Left ventricle myocardium superior (tissue), 1 donor: Measurements from ENCODE around the gene PCDH9. TPM values are rescaled to one million over a fixed set of nuclear protein-coding genes. Genes with fewer than 3 reads are reported as not detected.

ENCODE experiments used
- ATAC-seq: fragments of 200-7000 bp; cut with Tn5 transposase; one replicate; pipeline ENCODE4 v1.9.1; 2020; ENCODE audit warnings: mild to moderate bottlenecking, moderate library complexity
- DNase-seq: peaks from one replicate; pipeline ENCODE4 v3.0.0-alpha.2; 2020
- intact Hi-C: fragments of 100-400 bp; cut with micrococcal nuclease; formaldehyde crosslinking; loops from one replicate; pipeline ENCODE4 v1.11.0; 2022
- total RNA-seq: library from RNA; stranded (reverse); fragmentation: NEBNext Ultra II Directional; extraction: Animal tissue kit (Norgen Biotek cat#: 25700); gene quantifications from one replicate; pipeline ENCODE4 v1.2.1, GENCODE V29; 2021
- donor health status: DM: no; HTN: yes; CAD: no; lungs with severe emphysema.

PCDH9 gene
- total RNA-seq, 1 donor from 2014 or later = 12.9 TPM

DNA sequence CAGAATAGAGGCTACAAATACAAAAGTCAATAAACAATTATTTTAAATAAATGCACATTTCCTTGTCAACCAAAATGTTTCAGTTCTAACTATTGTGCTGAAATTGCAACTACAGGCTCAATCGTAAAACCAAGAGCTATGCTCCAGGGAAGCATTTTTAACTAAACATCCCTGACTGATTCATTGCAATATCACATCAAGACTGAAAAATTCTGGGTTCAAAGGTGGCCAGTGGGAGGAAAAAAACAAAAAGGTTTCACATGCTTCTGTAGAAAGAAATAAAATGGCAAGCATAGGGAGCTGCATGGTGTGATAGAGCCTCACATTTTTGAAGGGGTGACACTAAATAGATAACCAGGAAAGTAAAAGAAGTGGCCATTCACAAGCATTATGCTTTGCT, 862.8 kb downstream of the PCDH9 start:
- DNase-seq = no peak
- intact Hi-C loops = no loop called here

DNA sequence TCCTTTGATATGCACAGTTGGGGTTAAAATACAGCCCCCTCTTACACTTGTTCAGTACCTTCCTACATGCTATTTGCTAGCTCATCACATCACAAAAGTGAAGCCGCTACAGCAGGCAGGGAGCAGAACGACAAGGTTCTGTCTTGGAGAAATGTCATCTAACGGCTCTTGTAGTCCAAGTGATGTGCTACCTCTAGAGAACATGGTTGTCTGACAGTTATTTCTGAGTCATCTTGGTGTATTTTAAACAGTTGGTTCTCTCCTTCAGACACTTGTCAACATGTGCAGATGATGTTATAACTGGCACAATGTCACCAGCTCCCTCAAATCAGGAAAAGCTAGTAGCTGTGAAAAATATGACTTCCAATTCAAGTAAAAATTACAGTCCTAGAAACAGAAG, 865.0 kb downstream of the PCDH9 start:
- ATAC-seq (no peak), DNase-seq (no peak)
- intact Hi-C loops = no loop called here

More for the DNA sequence above, 862.8 kb downstream of the PCDH9 start:
- no peak for ATAC-seq

DNA sequence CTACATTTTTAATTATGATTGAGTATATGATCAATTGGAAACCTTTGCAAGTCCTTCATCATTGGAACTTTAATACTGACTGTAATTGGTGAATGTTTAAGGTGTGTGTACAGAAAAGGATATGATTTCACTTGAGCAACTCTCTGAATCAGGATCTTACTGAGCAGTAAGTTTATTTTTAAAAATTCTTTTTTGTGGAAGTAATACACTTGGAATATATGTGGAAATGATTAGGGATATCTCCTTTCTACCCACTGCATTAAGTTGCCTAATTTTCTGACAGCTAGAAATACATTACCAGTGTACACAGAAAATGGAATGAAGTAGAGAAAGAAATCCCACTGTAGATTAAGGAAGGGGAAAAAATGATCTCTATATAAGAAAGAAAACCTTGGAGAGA, 865.8 kb downstream of the PCDH9 start:
- DNase-seq = no peak

DNA sequence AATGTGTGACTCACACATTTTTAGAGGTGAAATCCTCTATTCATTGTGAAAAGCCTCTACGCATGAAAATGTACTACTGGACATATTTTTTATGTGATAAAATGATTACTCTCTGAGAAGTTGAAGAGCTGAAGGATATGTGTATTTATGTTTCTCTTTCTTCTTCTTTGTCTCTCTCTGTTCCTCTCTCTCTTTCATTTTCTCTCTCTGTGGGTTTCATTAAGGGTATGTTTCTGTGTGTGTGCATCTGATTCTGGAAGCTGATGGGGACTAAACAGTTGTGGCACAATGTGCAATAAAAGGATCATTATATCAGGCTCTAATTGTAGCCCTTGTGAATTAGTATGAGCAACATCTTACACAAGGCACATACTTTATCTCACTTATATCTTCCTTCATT, 867.7 kb downstream of the PCDH9 start:
- intact Hi-C loops = no loop called here
- ATAC-seq (no peak), DNase-seq (no peak)

More for the DNA sequence above, 865.8 kb downstream of the PCDH9 start:
- no peak for ATAC-seq
- intact Hi-C loops = no loop called here

DNA sequence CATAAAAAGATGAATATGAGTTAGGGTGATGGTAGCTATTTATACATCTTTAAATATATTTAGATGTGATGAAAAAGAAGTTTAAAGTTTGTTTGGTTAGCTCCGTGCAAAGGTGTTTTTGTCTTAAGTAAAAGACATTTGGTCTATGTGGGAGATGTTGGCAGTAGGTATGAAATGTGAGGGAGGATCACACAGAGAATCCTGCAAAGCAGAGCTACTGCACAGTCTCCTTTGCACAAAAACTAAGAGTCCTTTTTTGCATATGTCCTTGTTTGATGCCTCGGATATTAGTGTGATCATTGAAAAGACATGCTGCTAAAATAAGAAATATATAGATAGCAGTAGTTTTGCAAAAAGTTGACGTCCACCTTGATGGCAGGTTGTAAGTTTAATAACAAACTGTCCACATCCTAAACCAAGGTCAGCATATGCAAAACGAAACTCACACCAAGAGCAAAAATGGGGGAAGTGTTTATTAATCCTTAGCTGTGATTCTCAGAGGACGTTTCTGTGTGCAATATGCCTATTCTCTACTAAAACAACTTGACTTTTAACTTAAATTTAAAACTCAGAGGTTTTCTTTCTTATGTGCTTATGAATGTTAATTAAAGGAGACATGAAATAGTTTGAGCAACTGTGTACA, 870.1 kb downstream of the PCDH9 start:
- no peak for ATAC-seq
- DNase-seq = no peak
- intact Hi-C loops = no loop called here

DNA sequence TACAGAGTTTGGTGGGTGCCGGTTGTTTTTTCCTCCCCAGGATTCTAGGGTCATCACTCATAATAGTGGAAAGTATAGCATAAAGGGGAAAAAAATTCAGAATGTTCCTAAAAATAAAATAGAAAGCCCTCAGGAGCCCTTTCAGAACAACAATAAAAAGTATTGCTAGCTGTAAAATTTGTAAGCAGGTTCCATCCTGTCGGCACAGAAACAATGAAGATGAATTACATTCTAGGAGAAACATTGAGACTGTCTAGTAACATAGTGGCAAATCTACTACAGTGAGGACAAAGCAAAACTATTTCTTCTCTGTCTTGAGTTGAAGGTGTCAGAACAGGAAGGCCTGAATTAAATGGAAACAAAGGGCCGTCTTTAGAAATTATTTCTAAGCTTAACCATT, 870.7 kb downstream of the PCDH9 start:
- no peak for ATAC-seq
- intact Hi-C loops = no loop called here
- DNase-seq = no peak

DNA sequence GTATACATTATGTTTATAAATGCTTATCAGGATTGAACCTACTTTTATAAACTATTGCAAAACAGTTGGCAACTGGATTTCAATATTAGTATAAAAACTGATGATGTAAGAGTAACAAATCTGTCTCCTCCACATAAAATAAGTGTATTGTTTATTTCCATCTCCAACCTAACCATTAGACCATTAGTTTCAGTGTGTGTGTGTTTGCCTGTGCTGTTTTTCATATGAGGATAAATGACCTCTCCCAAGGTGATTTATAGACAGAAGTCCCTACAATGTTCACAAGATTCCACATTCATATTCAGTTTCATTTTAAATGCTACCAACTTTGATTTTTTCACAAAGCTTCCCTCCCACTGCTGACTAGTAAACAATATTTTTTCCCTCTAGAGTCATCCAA, 871.6 kb downstream of the PCDH9 start:
- intact Hi-C loops = no loop called here
- DNase-seq (no peak), ATAC-seq (no peak)

DNA sequence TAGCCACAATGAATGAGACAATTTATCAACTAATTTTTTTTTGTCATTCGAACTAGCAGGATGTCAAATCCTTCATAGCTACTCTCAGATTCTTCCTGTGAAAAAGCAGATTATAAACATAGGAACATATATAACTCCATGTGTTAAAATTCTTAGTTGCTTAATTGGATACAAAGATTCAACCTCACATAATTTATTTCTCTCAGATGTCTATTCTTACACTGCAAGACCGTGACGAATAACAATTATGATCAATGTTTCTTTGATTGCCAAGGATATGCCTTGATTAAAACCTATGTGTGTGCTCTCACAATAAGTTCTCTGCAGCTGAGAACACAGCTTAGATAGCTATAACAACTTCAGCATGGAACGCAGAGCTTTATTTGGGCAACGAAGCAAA, 872.7 kb downstream of the PCDH9 start:
- ATAC-seq (no peak), DNase-seq (no peak)
- intact Hi-C loops = no loop called here

DNA sequence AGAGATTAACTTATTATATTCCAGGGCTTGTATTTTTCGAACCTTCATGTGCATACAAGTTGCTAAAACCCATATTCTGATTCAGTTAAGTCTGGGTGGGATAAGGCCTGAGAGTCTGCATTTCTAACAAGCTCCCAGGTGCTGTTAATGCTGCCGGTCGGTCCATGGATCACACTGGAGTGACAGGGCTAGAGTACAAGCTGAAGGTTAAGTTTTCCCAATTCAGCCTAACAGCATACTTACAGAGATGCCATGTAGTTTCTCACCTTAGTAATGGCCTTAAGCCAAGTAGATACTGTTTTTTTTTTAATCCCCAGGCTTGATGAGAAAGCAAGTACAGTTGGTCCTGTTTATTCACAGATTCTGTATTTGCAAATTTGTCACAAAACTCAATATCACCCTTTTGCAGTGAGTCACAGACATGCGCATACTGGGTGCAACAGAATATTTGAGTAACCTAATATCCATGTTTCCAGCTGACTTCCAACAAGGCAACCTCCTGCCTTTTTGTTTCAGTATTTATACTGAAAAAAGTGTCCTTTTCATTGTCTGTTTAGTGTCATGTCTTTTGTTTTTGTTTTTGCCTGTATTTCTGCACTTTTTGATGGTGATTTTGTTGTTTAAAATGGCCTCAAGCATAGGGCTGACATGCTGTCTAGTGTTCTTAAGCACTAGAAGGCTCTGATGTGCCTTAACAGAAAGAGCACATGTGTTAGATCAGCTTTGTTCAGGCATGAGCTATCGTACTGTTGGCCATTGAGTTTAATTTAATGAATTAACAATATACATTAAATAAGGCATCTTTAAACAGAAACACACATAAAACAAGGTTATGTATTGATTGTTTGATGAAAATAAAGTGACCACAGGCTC, 875.0 kb downstream of the PCDH9 start:
- ATAC-seq (no peak), DNase-seq (no peak)
- intact Hi-C loops = no loop called here

DNA sequence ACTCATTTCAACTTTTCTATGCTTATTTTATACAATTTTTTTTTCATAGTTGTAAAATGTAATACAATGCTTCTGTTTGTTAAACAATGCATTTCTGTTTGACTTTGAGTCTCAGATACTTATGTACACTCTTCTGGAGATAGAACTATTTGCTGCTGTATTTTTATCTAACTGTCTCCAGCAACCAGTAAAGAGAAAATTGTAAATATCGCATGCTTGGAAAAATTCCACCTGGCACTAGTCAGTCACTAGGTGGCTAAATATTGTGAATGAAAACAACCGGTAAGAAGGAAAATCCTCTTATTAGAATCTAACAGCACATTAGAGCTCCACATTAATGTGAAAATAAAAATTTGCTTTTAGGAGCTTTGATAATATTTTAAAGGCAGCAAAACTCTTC, 876.5 kb downstream of the PCDH9 start:
- ATAC-seq = peak; percentile 41
- DNase-seq = no peak
- intact Hi-C loops = no loop called here

DNA sequence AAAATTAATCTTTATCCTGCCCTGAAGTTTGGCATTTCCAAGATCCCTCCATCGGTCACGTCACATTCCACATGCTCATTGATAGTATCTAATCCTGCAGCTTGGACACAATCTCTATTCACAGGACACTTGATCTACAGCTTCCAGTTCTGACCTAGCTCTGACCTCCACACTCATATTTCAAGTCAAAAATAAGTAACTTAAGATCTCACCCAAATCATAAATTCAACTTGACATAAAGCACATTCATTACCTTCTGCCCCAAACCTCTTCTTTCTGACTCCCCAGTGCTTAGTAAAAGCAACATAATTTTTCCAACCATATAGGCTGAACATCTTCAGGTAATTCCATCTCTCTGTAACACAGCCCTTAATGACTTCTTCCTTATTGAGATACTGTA, 880.2 kb downstream of the PCDH9 start:
- ATAC-seq = no peak
- intact Hi-C loops = no loop called here
- no peak for DNase-seq

DNA sequence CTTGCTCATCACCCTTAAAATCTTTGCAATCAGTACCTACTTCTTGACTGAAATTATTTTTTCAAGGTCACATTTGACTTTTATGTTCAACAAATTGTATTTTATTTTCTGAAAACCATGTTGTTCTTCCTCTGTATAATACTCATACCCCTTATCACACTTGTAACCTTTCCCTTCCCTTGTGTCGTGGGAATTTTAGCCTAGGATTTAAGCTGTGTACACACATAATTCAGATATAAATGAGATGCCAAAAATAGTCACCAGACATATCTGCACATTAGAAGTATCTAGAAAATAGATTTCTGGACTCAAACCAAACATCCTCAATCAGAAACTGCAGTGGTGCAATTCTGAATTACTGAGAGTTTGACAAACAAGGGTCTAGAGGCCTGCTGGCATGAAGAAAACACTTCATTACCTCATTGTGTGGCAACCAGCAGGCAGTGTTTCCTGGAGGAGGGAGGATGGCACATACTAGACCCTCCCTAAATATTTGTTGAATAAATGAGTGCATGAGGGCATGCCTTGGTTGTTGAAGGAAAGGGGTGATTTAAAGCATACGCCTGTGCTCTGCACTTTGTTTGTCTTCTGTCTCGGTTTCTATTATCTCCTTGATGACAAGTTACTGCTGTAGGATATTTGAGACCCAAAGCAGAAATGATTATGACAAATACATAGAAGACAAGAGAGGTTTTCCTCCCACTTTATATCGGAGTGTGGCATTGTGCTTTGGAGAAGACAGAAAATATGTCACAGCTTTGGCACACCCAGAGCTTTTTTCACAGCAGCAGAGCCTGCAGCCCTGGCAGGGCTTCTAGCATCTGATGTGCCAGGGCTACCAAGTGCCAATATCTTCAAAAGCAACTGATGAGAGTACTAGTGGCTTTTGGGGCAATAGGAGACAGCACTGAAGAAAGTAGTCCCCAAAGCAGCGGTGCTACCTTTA, 881.1 kb downstream of the PCDH9 start:
- intact Hi-C loops = no loop called here
- ATAC-seq (peak; percentile 94), DNase-seq (peak; percentile 44)

DNA sequence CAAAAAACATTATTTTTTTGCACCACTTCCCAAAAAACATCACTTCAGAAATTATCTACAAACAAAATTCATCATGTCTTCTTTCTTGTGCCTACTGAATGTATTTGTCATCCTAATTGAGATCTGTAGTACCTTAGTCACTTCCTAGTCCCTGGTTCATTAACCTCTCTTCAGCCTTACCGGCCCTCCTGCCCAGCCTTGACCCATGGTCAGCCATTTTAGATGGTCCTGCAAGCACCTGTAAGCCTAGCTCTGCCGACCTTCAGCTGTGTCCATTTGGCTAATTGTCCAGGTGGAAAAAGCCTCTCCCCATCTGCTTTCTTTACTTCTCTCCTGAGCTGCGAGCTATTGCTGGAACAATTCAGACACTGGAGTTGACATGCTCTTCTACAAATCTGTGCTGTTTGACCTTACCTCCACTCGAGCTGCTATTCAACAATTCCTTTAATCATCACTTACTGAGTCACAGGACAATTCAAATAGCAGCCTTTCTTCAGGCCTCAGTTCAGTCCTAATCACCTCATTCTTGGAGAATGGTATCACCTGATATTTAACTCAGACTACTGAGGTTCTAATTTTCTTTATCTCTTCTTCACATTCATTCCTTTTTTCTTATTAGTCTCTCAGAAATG, 882.5 kb downstream of the PCDH9 start:
- no peak for DNase-seq
- intact Hi-C loops = no loop called here
- ATAC-seq = peak; percentile 25

DNA sequence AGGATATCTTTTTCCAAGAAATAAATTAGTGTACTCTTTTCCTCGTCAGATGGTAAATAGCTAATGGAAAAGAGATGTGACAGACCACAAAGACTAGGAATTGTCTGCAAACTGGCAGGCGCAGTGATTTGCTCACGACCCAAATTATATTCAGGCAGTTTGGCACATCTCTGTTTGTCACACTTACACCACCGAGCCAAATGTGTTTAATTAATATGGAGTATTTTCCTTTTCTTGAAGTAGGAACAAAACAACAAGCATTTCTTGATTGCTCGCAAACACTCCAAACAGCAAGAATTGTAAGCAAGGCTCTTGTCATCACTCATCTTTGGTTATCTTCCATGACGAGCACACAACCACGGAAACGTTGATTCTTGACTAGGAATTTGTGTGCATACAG, 884.2 kb downstream of the PCDH9 start:
- intact Hi-C loops = no loop called here
- DNase-seq (no peak), ATAC-seq (no peak)

DNA sequence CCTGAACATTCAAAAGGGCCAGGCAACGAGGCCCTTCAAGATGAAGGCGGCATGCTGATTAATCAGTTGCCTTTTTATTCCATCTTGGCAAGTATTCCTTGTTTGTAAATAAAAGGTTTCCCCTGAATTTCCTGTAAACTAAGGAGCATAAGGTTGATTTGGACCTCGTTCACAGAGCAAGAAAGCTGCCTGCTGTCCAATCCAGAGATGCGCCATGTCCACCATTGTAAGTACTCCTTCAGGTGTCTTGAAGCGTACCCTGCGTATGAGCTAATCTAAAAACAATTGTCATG, 884.7 kb downstream of the PCDH9 start:
- ATAC-seq = no peak
- intact Hi-C loops = no loop called here
- DNase-seq = no peak

DNA sequence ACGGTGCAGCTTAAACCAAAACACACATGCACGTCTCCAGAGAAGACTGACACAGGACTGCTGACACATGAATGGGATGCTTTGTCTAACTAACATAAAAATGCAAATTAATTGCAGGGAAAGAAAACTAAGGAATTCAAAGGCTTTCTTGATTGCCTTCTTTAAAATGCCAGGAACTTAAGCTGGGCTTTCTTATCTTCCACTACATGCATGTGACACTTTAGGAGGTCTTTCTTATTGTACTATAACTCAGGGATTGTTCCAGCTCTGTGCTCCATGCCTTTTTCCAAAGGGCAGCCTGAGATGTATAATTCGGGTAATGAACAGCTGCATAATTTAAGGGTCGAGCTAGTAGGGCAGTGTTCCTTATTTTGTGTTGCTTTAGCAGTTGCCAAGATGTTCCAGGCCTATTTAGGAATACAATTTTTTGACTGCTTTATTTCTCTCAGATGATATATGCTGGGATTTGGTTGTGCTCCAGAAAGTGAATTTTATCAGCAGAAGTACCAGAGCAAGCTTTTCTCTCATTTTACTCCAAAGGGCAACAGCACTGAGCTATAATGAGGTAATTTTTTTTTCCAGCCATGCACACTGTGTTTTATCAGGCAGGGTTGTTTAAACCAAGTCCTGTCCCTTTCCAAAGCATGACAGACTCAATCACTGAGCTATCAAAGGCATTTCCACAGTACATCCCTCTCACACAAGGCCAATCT, 885.2 kb downstream of the PCDH9 start:
- intact Hi-C loops = no loop called here
- ATAC-seq (no peak), DNase-seq (no peak)

DNA sequence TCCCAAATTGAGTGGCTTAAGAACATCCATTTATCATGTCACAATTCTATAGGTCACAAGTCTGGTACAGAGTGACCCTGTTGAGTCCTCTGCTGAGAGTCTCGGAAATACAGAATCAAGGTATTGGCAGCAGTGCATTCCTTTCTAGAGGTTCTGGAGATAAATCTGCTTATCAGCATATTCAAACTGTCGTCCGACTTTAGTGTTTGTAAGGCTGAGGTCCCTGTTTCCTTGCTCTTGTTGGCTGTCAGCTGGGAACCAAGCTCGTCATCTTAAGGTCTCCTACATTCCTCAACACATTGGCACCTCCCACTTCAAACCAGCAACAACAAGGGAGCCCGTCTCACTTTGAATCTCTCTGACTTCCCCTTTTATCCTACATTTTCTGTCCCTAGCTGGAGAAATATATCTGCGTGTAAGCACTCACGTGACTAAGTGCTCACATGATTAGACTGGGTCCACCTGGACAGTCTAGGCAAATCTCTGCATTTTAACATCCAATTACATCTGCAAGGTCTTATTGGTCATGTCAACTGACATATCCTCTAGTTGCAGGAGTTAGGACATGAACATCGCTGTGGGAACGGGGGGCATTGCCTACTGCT, 886.8 kb downstream of the PCDH9 start:
- DNase-seq (no peak), ATAC-seq (no peak)
- intact Hi-C loops = no loop called here

DNA sequence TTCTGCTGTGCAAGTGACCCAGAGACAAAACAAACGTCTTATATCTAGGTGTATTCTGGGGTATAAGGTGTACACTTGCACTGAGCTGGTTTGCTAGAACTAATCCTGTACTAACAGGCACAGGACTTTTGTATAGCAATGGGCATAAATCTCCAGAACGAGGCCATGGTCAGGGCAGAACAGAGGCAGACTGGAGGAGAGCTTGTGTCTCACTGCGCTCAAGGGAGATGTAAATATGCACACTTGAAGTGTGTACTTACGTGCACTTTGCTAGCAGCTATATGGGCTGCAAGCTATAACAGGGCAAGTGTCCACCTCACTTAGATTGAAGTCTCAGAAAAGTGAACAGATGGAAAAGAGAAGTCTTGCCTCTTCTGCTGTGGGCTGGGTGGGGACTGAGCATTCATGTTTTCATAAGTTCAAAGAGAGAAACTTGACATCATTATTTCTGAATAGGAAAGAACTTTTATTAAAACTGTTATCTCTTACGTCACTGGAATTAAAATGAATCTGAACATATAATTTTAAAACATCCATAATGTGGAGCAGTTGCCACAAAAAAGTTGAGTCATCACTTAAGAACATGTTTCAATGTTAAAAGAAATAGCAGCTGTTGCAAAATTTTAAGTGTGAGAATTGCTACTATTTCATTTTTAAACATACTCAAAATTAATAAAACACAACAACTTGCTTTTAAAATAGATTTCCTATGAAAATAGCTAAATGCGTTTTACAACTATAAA, 888.3 kb downstream of the PCDH9 start:
- intact Hi-C loops = no loop called here
- no peak for DNase-seq
- ATAC-seq = no peak
